ENCODE results near the gene CSNK2A2. TPM values are rescaled to one million over a fixed set of nuclear protein-coding genes. Genes with fewer than 3 reads are reported as not detected.

The CSNK2A2 gene
- total and polyA plus RNA-seq, 2 donors (not counting 3 experiments of a cell fraction or from before 2014, with no cell fraction given): 43.3 to 125 TPM

GRCh38 chr16:58236231-58236690 lies 38.4 kb upstream of the CSNK2A2 start:
- Histone ChIP-seq H3K27ac (ENCODE audit: insufficient read depth, low read depth, low read length) (no peak overlapping the region), H3K9ac (replicated peaks; ENCODE audit: extremely low read depth, insufficient read depth, low read length) (no peak overlapping the region), H3K27me3 (ENCODE audit: control insufficient read depth in 2 of 2, insufficient read depth in 2 of 2, low read length in 2 of 2) (peaks cover 21 to 25% of the 10 kb centered on the region in 2 experiments), H3K4me1 (ENCODE audit: control insufficient read depth, extremely low read depth, insufficient read depth, low read length) (peaks cover 5% of the 10 kb centered on the region), H3K36me3 (ENCODE audit: control insufficient read depth in 2 of 2, extremely low read depth in 1 of 2, insufficient read depth in 2 of 2, low read length in 2 of 2) (no peaks in the 10 kb centered on the region), H3K9me3 (replicated peaks; ENCODE audit: control insufficient read depth, insufficient read depth, low read length) (no peaks in the 10 kb centered on the region), H3K9me1 (replicated peaks; ENCODE audit: control insufficient read depth, extremely low read depth, insufficient read depth, low read length) (no peaks in the 10 kb centered on the region), H3K4me2 (ENCODE audit: insufficient read depth, low read length) (peak overlapping the region; percentile 86), H4K20me1 (replicated peaks; ENCODE audit: control insufficient read depth, extremely low read depth, insufficient read depth, low read length) (no peaks in the 10 kb centered on the region), H3K4me3 (replicated peaks in 1 of 3; ENCODE audit: insufficient read depth in 1 of 3, low read depth in 1 of 3, low read length in 3 of 3) (peak overlapping the region in 2 of 3 experiments; percentile 15 to 66), H3K79me2 (ENCODE audit: control insufficient read depth, insufficient read depth, low read length) (no peaks in the 10 kb centered on the region), H2AFZ (ENCODE audit: low read depth, low read length) (peak overlapping the region; percentile 100)
- TF ChIP-seq POLR2AphosphoS5 (IDR thresholded peaks at IDR 0.05; ENCODE audit: insufficient read depth, low read depth, low read length): no peak
- no peak for TF ChIP-seq GATA2 (IDR thresholded peaks at IDR 0.05; ENCODE audit: insufficient read depth, insufficient read length, low read depth, low read length)
- TF ChIP-seq JUN (IDR thresholded peaks at IDR 0.05; ENCODE audit: borderline replicate concordance, insufficient read depth, insufficient read length, low read depth): no peak
- no peak for TF ChIP-seq CTCF (IDR thresholded peaks at IDR 0.05; ENCODE audit: extremely low read depth in 1 of 2, insufficient read depth in 1 of 2, low read depth in 1 of 2, low read length in 2 of 2)
- TF ChIP-seq EZH2 (IDR thresholded peaks at IDR 0.05; ENCODE audit: borderline replicate concordance, low read depth, low read length, severe bottlenecking): no peak
- TF ChIP-seq MYC (IDR thresholded peaks at IDR 0.05; ENCODE audit: low read depth, low read length): no peak
- no peak for TF ChIP-seq POLR2A (IDR thresholded peaks at IDR 0.05; ENCODE audit: low read depth, low read length)
- TF ChIP-seq FOS (IDR thresholded peaks at IDR 0.05; ENCODE audit: borderline replicate concordance, insufficient read depth, low read length): no peak
- no peak for TF ChIP-seq MAX (IDR thresholded peaks at IDR 0.05; ENCODE audit: insufficient read depth, insufficient read length)
- dilution Hi-C loops (cut with MboI; ENCODE audit: extremely low pct_ligation_motif_present, low sequenced_read_pairs) (no loop called here), intact Hi-C loops (cut with micrococcal nuclease) (no loop called here)
- peak; percentile 57 for DNase-seq (ENCODE audit: low read depth, low spot score)
- POLR2A ChIA-PET: no interaction called here
- BruUV-seq (replicated peaks): no TSS peak
- CTCF ChIA-PET: no interaction called here
- peak; percentile 94 for FAIRE-seq

All from endothelial cell of umbilical vein (primary cell).